DMS53 (cell line): ENCODE measurements around the gene TNFRSF19.

ENCODE experiments used
- DNase-seq: peaks from one replicate; lab custom pipeline; 2025; lab: John Stamatoyannopoulos, UW

The TNFRSF19 gene

GRCh38 chr13:23628765-23629565 is 58.8 kb downstream of the TNFRSF19 start:
- DNase-seq, result no peak

GRCh38 chr13:23629566-23630272 is 59.5 kb downstream of the TNFRSF19 start:
- DNase-seq, result no peak

GRCh38 chr13:23630349-23631093 is 60.3 kb downstream of the TNFRSF19 start:
- no peak for DNase-seq

- DNase-seq, result no peak
Measured at GRCh38 chr13:23631311-23632047, 61.3 kb downstream of the TNFRSF19 start.

GRCh38 chr13:23632048-23632582 is 61.9 kb downstream of the TNFRSF19 start:
- DNase-seq, result no peak

GRCh38 chr13:23632741-23633140 is 62.5 kb downstream of the TNFRSF19 start:
- DNase-seq, result no peak

GRCh38 chr13:23634897-23635296 is 64.7 kb downstream of the TNFRSF19 start:
- no peak for DNase-seq

GRCh38 chr13:23636360-23636759 is 66.1 kb downstream of the TNFRSF19 start:
- DNase-seq, result no peak

- DNase-seq, result no peak
Measured at GRCh38 chr13:23637829-23638228, 67.6 kb downstream of the TNFRSF19 start.

GRCh38 chr13:23639674-23640073 is 69.5 kb downstream of the TNFRSF19 start:
- no peak for DNase-seq

GRCh38 chr13:23642110-23642509 is 71.9 kb downstream of the TNFRSF19 start:
- peak; percentile 18 for DNase-seq

GRCh38 chr13:23643338-23644125 is 73.3 kb downstream of the TNFRSF19 start:
- DNase-seq, result no peak

GRCh38 chr13:23644126-23644419 is 73.9 kb downstream of the TNFRSF19 start:
- no peak for DNase-seq

GRCh38 chr13:23644527-23645138 is 74.4 kb downstream of the TNFRSF19 start:
- DNase-seq, result no peak

GRCh38 chr13:23645851-23646250 is 75.6 kb downstream of the TNFRSF19 start:
- DNase-seq, result peak; percentile 24

GRCh38 chr13:23651439-23651838 is 81.2 kb downstream of the TNFRSF19 start:
- DNase-seq, result no peak

GRCh38 chr13:23651887-23652286 is 81.7 kb downstream of the TNFRSF19 start:
- DNase-seq, result no peak

GRCh38 chr13:23652909-23653726 is 82.9 kb downstream of the TNFRSF19 start:
- DNase-seq, result no peak
